HG02970 (cell line): ENCODE data around the gene LUC7L3.
"Not testable (repeated sequence)": the region's sequence is repeated elsewhere in the genome, so short reads cannot be mapped to it uniquely, and the experiment has no call there.

Experiments
- ATAC-seq: cut with Tn5 transposase; IDR thresholded peaks from one replicate; pipeline ENCODE4 v1.9.1; 2021; ENCODE audit warnings: mild to moderate bottlenecking, moderate library complexity, moderate number of reproducible peaks; ENCODE audit not compliant: unreplicated experiment, low FRiP score

LUC7L3 gene

DNA sequence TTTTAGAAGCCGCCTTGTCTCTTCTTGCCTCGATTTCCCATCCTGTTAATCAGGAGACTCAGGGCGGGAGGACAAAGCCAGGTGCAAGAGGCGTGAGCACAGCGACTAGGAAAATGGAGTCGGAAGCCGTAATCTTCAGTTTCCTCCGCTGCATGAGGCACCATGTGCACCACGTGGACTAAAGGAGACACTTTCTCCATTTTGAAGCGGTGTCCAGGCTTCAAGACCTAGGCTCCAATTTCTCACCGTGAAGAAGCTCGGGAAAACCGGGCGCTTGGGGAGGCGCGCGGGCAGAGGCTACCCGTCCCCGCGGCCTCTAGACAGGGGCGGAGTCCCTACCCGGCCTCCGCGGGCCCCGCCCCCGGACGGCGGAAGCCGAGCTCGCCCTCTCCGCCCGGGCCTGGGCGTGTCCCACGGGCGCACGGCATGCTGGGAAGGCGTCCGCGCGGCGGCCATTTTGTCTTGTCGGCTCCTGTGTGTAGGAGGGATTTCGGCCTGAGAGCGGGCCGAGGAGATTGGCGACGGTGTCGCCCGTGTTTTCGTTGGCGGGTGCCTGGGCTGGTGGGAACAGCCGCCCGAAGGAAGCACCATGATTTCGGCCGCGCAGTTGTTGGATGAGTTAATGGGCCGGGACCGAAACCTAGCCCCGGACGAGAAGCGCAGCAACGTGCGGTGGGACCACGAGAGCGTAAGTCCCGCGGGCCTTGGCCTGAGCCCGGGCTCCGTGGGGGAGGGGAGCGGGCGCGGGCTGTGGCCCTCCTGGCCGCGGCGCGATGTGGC, at the start of gene LUC7L3:
LUC7L3 (plus strand) TSS at position 460 of the 780 bp plus-strand sequence; CDS start at position 590, 130 bp downstream.
- ATAC-seq: peak; percentile 88

DNA sequence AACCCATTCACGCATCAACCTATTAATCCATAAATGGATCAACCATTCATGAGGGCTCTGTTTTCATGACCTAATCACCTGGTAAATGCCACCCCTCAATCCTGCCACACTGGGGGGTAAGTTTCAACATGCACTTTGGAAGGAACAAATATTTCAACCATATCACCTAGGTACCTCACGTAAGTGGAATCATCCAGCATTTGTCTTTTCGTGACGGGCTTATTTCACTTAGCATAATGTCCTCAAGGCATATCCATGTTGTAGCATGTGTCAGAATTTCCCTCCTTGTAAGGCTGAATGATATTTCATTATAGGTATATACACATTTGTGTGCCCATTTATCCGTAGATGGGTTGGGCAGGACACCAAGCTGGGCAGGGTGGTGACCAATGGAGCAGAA, 47.3 kb upstream of the LUC7L3 start:
- no peak for ATAC-seq

GRCh38 chr17:50672831-50673551, 46.4 kb upstream of the LUC7L3 start:
- no peak for ATAC-seq

GRCh38 chr17:50675190-50675589, 44.2 kb upstream of the LUC7L3 start:
- no peak for ATAC-seq

DNA sequence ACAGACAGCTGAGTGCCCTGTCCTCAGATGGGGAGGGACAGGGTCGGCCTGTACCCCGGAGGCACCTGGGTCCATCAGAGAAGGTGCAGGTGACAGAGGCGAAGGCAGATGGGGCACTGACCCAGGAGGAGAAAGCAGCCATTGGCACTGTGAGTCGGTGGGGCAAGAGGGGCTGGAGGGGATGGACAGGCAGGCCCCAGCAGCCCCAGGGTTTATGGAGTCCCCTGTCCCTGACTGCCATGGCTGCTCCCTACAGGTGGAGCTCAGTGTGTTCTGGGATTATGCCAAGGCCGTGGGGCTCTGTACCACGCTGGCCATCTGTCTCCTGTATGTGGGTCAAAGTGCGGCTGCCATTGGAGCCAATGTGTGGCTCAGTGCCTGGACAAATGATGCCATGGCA, 43.8 kb upstream of the LUC7L3 start:
- no peak for ATAC-seq

- ATAC-seq: no peak
These were observed 43.1 kb upstream of the LUC7L3 start for GRCh38 chr17:50676065-50676975.

DNA sequence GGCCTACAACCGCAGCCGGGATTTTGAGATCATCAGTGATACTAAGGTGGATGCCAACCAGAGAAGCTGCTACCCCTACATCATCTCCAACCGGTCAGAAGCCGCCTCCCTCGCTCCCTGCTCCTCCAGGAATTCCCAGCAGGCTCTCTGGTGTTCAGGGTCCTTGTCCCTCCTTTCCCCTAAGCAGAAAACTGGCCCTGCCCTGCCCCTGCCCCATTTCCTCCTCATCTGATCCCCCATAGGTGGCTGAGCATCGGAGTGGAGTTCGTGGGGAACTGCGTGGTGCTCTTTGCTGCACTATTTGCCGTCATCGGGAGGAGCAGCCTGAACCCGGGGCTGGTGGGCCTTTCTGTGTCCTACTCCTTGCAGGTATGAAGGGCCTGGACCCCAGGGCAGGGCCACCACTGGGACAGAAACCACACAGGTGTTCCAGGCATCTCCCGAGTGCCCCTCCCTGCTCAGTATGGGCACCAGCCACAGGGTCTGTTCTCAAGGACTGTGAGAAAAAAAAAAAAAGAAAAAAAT, 41.5 kb upstream of the LUC7L3 start:
- ATAC-seq: no peak

GRCh38 chr17:50679008-50679544, 40.3 kb upstream of the LUC7L3 start:
- ATAC-seq: no peak

- no peak for ATAC-seq
These were observed 39.3 kb upstream of the LUC7L3 start for GRCh38 chr17:50680126-50680525.

DNA sequence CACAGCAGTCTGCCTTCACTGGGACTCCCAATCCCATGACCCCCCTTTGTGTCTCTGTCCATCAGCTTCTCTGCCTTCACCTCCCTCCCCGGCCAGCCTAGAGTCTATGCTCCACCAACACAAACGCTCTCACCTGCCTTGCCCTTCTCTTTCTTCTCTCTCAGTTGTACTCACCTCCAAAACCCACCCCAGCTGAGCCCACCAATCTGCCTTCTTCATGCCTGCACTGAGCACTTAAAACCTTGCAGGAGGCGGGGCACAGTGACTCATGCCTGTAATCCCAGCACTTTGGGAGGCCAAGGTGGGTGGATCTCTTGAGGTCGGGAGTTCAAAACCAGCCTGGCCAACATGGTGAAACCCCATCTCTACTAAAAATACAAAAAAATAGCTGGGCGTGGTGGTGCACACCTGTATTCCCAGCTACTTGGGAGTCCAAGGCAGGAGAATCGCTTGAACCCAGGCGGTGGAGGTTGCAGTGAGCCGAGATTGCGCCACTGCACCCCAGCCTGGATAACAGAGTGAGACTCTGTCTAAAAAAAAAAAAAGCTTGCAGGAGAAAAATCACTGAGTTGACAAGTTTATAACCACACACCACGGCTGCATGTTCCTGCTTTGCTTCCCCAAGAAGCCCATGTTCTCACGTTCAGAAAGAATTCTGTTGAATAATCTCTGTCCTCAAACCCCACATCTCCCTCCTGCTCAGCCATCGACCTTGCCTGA, 38.7 kb upstream of the LUC7L3 start:
- not testable (repeated sequence) for ATAC-seq

DNA sequence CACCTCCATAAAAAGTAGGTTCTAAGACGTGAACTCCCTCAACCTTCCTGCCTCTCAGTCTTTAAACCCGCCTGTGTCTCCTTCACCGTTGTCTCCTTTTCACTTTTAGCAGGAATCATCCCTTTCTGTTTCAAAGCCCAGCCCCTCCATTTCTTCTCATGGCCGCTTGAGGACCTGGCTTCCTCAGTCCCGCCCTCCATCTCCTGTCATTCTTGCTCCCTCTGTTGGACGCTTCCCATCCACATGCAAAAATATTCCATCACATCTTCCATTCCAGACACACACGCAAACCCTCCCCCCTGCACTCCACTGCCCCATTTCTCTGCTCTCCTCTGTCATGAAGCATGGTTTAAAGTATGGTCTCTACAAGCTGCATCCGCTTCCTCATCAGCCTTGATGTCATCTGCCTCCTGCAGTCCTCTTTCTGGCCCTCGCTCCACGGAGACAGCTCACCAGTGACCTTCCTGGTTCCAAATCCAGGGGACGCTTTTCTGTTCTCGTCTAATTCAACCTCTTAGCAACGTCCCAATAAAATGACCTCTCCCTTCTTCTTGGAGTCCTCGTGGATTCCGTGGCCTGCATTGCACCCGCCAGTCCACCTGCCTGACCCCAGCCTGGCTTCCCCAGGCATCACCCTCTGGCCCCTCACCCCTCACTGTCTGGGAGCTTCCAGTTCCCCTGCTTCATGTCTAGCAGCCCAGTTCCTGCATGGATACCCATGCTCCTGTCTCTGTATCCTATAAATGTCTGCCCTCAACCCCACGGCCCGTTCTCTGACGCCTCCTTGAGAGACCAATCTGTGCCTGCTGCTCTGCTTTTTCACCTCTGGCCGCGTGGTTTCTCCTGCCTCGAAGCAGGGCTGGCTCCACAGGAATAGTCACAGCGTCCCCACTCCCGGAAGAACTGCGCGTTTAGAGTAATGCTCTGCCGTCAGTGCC, 37.9 kb upstream of the LUC7L3 start:
- ATAC-seq: no peak

DNA sequence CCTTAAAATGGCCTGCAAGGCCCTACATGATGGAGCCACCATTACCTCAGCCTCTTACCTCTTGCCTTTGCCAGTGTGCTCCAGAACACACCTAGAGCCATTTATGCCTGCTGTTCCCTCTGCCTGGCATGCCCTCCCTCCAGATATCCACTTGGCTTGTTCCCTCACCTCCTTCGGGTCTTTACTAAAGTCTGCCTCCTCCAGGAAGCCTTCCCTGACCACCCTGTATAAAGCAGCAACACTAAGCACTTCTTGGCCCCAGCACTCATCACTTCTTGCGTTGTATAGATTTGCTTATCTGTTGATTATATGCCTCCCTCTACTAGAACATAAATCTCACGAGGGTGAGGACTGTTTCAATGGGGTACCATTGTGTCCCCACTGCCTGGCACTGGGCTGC, 37.0 kb upstream of the LUC7L3 start:
- no peak for ATAC-seq

DNA sequence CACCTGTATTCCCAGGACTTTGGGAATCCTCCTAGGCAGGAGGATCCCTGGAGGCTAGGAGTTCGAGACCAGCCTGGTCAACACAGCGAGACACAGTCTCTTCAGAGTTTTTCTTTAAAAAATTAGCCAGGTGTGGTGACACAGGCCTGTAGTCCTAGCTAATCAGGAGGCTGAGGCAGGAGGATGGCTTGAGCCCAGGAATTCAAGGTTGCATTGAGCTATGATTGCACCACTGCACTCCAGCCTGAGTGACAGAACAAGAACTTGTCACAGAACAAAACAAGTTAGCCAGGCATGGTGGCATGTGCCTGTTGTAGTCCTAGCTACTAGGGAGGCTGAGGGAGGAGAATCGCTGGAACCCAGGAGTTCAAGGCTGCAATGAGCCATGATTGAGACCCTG, 36.5 kb upstream of the LUC7L3 start:
- ATAC-seq: no peak

GRCh38 chr17:50683434-50684287, 35.7 kb upstream of the LUC7L3 start:
- ATAC-seq: no peak

DNA sequence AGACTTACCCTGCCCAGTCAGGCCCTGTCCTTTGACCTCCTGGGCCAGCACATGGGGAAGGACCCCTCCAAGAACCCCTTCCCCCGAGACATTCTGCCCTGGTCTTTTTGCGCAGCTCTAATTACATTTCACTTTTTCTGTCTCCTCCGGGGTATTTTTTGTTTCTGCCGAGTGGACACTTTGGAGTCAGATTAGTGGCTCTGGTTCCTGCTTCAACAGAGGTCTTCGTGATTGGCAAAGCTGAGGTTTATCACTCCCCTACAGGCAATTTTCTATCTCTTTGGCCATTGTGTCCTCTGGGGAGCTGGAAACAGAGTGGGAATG, 35.2 kb upstream of the LUC7L3 start:
- no peak for ATAC-seq

DNA sequence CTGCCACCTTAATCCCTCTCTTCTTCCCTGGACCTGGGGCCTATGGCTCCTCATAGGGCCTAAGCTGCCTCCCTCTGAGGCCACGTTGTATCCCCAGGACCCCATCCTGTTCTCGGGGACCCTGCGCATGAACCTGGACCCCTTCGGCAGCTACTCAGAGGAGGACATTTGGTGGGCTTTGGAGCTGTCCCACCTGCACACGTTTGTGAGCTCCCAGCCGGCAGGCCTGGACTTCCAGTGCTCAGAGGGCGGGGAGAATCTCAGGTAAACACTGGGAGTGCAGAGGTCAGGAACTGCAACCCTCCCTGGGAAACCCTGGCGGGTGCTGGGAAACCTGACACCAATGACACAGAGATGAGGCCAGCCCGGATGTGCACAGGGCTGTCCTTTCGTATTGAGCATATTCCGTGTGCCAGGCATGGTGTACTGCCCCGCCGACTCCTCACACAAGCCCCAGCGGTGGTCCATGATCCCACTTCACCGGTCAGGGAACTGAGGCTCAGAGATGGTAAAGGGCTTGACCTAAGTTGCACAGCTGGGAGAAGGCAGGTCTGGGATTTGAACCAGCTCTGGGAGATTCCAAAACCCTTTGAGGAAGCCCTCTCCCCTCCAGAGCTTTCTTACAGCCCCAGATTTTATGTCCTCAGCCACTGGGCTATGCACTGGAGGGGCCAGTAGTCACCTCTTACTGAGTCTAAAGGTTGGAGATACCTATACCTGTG, 34.6 kb upstream of the LUC7L3 start:
- ATAC-seq: no peak

GRCh38 chr17:50685334-50685665, 34.1 kb upstream of the LUC7L3 start:
- no peak for ATAC-seq
